HG03460 (cell line): Measurements from ENCODE around the gene SUCLA2.
"Not testable (repeated sequence)": the region's sequence is repeated elsewhere in the genome, so short reads cannot be mapped to it uniquely, and the experiment has no call there.

ENCODE experiments used
- ATAC-seq: cut with Tn5 transposase; IDR thresholded peaks from one replicate; pipeline ENCODE4 v1.9.1; 2021; ENCODE audit not compliant: unreplicated experiment

SUCLA2 gene

DNA sequence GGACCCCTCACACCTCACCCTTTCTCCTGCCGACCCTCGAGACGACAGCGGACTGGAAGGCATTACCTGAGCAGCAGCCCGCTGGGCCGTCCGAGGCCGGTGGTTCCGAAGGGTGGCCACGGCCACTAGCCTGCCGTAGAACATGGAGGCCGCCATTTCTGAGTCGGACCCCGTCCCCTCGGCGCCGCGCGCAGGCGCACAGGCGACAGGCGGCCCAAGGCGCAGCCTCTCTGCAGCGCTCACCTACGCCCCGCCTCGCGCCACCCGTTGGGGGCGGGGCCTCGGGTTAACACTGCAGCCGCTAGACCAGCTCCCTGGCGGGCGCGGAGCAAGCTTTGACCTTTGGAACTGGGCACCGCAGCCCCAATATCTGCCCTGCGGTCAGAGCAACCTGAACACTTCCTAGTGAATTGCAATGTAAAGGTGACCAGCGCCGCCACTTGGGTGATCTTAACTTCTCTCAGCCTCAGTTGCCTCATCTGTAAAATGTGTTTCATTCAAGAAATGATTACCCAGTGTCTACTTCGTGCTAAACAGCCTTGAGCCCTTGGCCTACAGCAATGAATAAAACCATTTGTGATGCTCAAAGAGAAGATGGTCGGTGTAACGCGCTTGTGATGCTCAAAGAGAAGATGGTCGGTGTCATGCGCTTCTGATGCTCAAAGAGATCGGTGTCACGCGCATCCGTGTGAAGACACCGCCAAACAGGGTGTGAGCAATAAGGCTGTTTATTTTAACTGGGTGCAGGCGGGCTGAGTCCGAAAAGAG, at the start of gene SUCLA2:
Gene SUCLA2, minus strand, starts transcription at position 160 of the 768 bp plus-strand sequence. Its CDS starts 4 bp downstream, at position 156.
- peak; percentile 99 for ATAC-seq

DNA sequence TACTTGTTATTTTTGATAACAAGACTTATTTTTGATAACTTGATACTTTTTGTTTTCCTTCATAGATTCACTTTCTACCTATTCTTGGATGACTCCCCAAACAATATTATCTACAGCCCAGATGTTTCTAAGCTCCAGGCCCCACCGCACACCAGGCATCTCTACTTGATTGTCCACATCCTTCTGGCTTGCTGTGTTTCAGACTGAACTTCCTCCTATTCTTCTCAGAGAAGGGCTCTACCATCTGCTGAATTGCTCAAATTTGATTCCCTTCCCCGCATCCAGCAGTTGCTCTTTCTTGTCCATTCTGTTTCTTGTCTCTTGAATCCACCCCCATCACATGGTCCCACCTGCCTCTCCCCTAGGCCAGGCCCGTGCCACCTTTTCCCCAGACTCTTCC, 49.5 kb upstream of the SUCLA2 start:
- no peak for ATAC-seq

DNA sequence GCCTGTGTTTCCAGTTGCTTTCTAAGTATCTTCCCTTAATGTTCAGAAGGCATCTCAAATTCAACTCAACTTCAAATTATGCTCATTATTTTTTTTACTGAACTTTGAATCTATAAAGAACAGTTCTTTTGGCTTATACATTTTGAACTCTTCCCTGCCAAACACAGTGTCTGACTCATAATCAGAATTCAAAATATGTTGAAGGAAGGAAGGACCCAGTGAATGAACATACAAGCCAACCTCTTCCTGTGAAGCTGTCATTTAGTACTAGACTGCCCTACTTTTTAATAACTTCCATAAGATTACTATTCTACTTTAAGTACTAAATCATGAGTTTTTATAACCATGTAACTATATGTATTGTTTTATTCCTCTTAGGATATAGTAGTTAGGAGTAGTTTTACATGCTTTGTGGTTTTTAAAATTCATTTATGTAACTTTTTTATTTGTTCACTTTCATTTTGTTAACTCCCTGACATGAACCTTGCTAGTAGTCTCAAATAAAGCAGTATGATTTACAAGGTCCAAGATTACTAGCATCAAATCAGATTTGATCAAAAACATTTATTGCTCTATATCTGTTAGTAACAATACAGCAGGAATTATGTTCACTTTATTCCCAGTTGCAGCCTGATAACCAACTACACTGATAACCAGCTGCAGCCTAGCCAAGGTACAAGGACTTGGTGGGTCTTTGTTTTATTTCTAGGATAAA, 42.9 kb upstream of the SUCLA2 start:
- peak; percentile 62 for ATAC-seq

DNA sequence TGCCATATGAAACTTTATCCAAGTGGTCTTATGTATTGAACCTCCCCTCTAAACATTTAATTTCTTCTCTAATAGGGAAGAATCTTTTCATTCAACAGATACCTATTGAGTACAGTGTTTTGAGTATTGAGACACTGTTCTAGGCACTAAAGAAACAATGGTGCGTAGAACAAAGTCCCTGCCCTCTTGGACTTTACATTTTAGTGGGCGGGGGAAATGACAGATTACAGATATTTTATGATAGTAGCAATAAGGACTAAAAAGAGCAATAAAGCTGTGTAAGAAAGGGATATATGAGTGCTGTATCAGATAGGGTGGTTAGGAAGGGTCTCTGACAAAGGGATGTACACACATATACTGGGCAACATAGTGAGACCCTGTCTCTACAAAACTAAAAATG, 41.8 kb upstream of the SUCLA2 start:
- no peak for ATAC-seq

DNA sequence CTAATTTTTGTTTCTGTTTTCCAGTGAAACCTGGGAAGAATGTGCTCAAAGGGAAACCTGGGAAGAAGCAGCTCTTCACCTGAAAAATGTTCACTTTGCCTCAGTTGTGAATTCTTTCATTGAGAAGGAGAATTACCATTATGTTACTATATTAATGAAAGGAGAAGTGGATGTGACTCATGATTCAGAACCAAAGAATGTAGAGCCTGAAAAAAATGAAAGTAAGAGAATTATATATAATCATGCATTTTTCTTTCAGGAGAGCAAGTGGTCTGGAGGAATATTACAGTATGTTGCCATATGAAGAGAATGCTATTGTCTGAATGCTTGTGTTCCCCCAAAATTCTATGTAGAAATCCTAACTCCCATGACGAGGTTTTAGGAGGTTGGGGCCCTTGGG, 39.8 kb upstream of the SUCLA2 start:
- ATAC-seq = no peak

DNA sequence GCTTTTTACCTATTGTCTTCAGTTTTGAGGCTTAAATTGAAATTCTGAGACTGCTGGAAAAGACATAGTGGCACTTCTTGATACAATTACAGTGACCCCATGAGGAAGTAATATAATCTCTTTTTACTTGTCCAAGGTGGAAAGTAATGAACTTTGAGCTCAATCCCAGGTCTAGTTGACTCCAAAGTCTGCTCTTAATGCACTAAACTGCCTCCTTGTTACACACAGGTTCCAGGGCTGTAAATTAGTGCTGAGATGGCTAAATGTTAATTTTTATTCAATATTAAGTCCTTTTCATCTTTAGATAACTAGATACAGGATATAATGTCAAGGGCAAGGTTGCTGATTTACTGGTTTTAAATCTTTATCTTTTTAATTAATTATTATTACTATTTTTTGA, 39.0 kb upstream of the SUCLA2 start:
- no peak for ATAC-seq

DNA sequence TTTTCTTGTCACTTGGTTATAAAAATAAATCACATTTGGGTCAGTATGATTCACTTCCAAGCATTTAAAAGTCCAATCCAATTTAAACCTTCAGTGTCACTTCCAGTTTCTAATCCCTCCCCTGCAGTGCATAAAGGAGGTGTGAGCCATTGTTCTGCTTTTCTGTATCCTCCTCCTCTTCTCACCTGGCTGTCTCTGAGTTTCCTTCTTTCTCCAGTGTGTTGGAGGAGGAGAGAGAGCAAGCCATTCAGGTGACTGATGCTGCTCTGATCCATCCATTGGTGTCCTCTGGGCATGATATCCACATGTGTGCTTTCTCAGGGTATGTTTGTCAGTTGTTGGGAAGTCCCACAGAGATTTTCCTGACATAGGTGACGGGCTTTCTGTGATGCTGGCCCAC, 37.7 kb upstream of the SUCLA2 start:
- ATAC-seq = no peak

DNA sequence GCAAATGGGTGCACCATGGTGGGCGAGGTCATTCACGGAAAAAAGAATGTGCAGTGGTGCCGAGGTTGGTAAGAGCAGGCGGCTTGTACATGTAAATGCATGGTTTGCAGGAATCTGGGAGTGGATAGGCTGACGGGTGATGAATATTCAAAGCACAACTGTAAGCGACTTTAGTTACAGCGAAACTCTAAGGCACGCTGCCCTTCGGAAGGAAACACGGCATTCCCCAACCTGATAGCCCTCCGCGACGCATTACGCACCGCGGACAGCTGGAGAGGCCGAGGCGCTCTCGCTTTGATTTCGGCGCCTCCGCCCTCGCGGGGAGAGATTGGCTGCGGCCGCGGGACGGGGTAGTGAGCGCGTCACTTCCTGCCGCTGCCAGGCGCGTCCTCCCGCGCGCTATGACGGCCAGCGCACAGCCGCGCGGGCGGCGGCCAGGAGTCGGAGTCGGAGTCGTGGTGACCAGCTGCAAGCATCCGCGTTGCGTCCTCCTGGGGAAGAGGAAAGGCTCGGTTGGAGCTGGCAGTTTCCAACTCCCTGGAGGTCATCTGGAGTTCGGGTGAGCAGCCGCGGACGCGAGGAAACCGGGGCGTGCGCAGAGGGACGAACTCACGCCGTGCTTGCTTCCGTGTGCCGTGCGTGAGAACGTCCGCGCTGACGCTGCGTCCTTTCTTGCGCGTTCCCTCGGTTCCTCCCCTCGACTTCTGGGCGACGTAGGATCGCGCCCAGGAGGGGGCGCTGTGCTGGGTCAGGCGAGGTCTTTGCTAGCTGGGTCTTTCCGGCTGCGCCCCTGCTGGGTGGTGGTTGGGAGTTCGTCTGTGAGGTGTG, 36.5 kb upstream of the SUCLA2 start, which contains the start of gene NUDT15:
Gene NUDT15, plus strand, starts transcription at position 381 of the 828 bp plus-strand sequence. Its CDS starts 21 bp downstream, at position 402.
- ATAC-seq = peak; percentile 94

DNA sequence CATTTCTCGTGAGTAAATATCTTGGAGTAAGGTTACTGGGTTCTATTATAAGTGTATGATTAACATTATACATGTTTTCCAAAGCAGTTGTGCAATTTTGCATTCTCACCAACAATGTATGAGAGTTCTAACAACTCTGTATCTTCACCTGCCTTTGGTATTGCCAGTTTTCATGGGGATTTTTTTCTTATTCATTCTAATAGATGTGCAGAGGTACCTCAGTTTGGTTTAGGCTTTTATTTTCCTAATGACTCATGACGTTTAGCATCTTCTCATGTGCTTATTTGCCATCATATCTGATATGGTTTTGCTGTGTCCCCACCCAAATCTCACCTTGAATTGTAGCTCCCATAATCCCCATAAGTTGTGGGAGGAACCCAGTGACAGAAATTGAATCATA, 28.8 kb upstream of the SUCLA2 start:
- ATAC-seq = no peak

DNA sequence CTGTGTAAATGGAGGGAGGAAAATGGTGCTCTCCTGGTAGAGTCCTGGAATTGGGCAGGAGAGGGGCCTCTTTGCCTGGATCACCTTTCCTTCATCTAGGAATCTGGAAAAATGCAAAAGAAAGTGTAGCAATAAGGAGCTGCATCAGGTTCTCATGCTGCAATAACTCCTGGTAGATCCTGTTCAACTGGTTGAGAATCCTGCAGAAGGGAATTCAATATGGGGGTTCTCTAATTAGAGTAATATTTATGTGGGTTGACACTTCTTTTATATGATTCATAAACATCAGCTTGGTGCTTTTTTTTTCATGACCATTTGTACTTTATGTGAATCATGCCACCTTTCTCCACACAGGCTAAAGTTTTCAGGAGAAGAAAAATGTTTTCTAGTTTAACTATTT, 27.0 kb upstream of the SUCLA2 start:
- no peak for ATAC-seq

DNA sequence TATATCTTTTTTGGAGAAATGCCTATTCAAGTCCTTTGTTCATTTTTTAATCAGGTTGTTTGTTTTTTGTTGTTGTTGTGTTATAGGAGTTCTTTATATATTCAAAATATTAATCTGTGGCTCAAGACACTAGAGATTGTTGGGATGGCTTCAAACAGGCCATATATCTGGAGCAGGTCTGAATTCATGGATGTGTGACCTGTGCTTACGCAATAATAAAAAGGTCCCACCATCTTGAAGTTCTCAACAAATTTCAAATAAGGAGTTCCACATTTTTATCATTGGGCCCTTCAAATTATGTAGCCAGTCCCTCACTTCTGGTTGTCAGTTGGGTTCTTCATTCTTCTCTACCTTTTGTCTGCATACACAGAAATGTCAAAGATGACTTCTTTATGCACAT, 18.7 kb upstream of the SUCLA2 start:
- no peak for ATAC-seq

DNA sequence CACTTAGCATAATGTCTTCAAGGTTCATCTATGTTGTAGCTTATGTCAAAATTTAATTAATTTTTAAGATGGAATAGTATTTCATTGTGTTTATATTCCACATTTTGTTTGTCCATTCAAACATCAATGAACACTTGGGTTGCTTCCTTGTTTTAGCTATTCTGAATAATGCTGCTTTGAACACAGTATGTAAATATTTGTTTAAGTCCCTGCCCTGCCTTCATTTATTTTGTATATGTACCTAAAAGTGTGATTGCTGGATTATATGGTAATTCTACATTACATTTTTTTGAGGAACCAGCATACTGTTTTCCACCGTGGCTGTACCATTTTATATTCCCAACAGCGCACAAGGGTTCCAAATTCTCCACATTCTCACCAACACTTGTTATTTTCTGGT, 17.6 kb upstream of the SUCLA2 start:
- ATAC-seq = no peak

DNA sequence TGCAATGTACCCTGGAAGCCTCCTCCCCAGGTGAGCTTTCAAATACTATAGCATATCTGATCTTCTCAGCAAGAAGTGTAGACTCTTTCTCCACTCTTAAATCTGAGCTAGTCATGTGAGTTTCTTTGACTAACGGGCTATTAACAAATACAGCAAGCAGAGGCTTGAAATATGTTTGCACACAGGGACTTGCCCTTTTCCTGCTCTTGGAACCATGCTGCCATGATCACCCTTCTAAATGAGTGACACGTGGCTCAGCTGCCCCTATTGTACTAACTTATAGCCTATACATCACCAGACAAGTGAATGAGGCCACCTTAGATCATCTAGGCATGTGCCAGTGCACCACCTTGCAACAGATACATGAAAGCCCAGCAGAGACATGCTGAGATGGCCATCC, 13.3 kb upstream of the SUCLA2 start:
- no peak for ATAC-seq

DNA sequence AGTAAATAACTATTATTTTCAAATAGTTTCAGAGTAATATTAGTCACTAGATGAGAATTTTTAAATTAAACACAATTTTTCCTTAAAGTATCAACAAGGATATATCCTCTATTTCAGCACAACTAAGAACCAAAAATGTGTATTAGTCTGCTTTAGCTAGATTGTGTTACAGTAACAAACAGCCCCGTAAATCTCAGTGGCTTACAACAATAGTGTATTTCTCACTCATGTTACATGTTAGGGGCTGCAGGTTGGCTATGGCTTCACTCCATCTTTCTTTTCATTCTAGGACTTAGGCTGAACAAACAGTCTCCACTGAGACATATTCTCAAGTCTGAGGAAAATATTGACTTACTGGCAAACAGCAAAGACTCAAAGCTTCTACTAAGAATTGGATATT, 11.6 kb upstream of the SUCLA2 start:
- no peak for ATAC-seq

DNA sequence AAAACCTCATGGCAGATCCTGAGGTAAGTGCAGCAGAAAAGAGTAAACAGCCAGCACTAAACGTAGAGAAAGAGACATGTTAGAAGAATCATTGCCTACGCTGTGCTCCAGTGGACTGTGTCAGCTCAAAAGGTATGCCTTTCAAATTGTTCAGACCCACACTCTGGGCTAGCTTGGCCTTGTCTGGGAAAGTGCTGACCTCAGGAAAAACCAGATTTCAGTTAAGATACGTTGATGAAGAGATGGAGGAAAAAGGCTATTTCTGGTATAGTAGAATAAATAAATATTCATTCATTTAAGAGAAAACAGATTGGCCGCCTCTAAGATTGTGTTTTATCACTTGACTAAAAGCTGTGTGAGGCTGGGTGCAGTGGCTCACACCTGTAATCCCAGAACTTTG, 9.6 kb upstream of the SUCLA2 start:
- no peak for ATAC-seq

DNA sequence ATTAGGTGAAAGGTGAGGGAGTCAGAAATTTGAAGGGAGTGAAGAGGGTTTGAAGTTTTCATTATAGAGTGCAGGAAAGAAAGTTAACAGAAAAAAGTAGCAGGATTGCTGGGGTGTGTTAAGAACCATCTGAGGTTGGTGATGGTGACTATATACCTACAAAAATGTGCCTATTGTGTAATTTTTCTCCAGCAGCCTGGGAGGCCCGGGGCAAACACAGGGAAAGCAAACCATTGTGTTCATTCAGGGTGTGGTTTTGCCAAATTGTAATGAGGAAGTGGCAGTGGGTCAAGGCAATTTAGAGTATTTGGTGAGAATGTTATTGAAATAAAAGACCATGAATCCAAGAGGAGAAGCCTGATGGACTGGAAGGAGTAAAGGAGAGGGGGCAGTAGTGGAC, 8.2 kb upstream of the SUCLA2 start:
- no peak for ATAC-seq

DNA sequence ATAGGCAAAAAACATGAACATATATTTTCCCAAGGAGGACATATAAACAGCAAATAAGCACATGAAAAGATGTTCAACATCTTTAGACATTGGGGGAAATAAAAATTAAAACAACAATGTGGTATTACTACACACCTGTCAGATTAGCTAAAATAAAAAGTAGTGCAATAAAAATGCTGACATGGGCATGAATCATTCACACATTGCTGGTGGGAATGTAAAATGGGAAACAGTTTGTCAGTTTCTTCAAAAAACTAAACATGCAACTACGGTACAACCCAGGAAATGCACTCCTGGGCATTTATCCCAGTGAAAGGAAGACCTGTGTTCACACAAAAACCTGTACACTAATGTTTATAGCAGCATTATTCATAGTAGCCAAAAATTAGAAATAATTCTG, 5.3 kb upstream of the SUCLA2 start:
- no peak for ATAC-seq

DNA sequence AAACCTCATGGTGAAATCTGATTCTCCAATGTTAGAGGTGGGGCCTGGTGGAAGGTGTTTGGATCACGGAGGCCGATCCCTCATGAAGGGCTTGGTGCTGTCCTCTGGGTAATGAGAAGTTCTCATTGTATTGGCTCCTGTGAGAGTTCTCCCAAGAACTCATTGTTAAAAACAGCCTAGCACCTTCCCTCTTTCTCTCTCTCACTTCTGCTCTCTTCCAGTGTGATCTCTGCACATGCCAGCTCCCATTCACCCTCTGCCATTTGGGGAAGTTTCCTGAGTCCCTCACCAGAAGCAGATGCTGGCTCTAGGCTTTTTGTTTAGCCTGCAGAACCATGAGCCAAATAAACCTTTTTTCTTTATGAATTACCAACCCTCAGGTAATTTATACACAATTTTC, 3.1 kb upstream of the SUCLA2 start:
- no peak for ATAC-seq

DNA sequence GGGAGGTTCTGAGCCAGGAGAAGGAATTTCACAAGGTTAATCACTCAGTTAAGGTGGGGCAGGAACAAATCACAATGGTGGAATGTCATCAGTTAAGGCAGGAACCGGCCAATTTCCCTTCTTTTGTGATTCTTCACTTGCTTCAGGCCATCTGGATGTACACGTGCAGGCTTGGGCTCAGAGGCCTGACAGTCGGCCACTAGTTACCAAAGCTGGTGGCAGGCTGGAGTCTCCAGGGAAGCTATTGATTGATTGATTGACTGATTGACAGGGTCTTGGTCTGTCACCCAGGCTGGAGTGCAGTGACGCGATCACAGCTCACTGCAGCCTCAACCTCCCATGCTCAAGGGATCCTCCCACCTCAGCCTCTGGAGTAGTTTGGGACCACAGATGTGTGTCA, 926 bp upstream of the SUCLA2 start:
- not testable (repeated sequence) for ATAC-seq

DNA sequence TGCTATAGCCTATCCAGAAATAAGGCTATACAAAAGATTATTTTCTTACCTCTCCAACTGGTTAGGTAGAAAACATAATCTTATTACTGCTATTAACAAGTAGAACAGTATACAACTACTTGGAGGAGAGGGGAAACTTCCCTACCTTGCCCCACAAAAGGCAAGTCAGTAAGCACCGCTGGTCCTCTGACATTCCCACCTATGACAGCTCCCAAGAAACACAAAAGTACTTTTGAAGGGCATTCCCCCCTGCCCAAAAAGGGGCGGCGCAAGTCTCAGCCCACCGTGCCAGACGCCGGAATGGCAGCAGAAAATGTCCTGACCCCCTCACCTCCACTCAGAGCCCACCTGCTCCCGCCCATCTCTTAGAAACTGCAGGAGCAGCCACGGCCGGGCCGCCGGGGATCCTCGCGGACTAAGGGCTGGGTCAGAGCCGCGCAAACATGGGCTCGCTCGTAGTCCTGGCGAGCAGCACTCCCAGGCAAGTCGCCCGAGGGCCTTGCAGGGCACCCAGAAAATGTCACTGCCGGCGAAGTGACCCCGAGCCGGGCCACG, 437 bp downstream of the SUCLA2 start:
- ATAC-seq = peak; percentile 35

DNA sequence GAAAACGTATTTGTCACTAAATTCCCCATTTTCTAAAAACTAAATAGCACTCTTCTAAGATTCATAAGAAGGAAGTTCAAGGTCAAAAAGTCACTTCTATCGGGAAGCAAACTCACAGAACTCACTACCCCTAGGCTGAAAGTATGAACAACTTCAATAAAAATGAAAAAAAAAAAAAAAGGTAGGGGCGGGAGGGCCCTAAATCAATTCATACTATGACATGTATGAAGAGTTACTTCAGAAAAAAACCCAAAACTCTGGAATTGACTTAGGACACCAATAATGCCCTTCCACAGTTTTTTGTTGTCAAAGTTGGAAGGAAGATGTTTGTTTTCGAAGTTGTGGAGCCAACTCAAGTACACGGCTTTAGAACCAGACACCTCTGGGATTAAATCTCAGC, 1.1 kb downstream of the SUCLA2 start:
- ATAC-seq = no peak
